ENCODE results near the gene ZNF782.
"Not testable (repeated sequence)": the region's sequence is repeated elsewhere in the genome, so short reads cannot be mapped to it uniquely, and the experiment has no call there.

ZNF782 gene

DNA sequence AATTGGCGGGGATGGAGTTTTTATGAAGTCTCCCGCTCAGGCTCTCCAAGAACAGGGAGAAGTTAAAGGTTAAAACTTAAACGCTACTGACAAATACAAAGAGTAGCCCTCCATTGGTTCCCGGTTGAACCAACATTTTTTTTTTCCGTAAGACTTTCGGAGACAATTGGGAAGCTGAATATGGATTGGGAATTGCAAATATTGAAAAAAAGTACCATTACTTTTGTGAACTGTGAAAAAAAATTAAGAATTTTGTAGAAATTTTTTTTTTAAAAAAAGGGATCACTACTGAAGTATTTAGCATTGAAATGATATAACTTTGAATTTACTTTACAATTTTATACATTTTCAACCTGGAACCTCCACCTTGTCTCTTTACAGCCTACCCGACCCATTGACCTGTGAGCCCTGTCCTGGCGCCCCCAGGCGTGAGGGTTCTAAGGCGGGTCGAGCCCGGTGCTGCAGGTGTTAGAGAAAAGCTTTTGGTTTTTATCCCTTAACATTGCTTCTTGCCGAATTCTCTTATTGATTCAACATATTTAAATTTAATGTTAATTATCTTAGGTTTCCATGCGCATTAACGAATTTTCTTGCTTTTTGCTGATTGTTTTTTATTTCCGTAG lies 448 bp upstream of the ZNF782 start:
- no peak for DNase-seq (ENCODE audit: low spot score)

DNA sequence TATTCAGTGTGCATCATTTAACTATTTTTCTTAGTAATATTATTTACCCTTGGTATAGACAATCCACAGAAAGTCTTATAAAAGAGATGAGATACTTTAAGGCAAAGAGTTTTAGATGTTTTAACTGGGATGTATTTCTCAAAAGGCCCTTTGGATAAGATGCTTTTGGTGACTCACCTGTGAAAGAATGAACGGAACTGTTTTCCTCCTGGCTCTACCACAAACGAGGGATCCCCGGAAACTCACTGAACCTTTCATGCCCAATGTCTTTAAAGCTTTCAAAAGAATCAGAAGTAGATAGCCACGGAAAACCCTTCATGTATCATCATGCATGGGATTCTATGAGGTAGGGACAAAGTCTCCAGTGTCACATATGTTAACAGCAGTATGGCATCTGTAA lies 1.6 kb downstream of the ZNF782 start:
- no peak for DNase-seq (ENCODE audit: low spot score)

- DNase-seq (ENCODE audit: low spot score), result no peak
These were observed 10.3 kb downstream of the ZNF782 start for GRCh38 chr9:96844040-96844439.

GRCh38 chr9:96818533-96818932 lies 35.8 kb downstream of the ZNF782 start:
- no peak for DNase-seq (ENCODE audit: low spot score)

DNA sequence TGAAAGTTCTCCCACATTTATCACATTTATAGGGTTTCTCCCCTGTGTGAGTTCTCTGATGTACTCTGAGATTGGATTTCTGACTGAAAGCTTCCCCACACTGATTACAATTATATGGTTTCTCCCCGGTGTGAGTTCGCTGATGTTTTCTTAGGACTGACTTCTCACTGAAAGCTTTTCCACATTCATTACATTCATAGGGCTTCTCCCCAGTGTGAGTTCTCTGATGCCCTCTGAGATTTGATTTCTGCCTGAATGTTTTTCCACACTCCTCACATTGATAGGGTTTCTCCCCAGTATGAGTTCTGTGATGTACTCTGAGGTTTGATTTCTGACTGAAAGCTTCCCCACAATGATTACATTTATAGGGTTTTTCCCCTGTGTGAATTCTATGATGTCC lies 36.3 kb downstream of the ZNF782 start:
- no peak for DNase-seq (ENCODE audit: low spot score)

DNA sequence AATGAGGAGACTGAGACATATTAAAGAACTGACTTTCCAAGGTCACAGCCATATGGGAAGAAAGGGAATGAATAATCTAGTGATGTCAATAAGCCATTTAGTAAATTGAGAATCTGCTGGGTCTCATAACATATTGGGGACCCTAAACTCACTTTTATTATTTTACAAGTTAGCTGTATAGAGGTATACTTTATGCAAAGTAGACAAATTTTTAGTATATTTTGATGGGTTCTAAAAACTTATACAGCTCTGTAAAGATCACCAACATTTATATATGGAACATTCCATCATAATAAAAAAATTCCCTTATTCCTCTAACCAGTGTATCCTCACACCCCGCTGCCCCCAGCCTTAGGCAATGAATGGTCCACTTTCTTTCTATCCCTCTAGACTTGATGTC lies 40.7 kb downstream of the ZNF782 start:
- no peak for DNase-seq (ENCODE audit: low spot score)

GRCh38 chr9:96798959-96799358 lies 55.4 kb downstream of the ZNF782 start:
- not testable (repeated sequence) for DNase-seq (ENCODE audit: low spot score)

DNA sequence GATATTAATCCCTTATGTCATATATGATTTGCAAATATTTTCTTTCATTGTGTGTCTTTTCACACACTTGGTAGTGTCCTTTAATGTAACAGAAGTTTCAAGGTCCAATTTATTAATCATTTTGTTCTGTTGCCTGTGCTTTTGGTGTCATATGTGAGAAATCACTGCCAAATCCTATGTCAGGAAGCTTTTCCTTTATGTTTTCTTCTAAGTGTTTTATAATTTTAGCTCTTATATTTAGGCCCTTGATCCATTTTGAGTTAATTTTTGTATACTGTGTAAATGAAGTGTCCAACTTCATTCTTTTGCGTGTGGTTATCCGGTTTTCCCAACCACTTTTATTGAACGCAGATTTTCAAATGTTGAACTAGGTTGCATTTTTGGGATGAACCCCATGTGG lies 70.3 kb downstream of the ZNF782 start:
- no peak for DNase-seq (ENCODE audit: low spot score)

DNA sequence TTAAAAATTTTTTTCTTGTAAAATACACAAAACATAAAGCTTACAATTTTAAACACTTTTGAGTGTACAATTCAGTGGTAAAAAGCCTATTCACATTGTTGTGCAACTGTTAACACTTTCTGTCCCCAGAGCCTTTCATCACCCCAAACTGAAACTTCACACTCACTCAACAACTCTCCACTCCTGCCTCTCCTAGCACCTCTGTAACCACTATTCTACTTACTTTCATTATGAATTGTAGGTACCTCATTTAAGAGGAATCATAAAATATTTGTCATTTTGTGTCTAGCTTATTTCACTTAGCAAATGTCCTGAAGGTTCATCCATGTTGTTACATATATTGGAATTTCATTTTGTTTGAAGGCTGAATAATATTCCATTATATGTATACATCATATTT lies 72.1 kb downstream of the ZNF782 start:
- DNase-seq (ENCODE audit: low spot score), result no peak

DNA sequence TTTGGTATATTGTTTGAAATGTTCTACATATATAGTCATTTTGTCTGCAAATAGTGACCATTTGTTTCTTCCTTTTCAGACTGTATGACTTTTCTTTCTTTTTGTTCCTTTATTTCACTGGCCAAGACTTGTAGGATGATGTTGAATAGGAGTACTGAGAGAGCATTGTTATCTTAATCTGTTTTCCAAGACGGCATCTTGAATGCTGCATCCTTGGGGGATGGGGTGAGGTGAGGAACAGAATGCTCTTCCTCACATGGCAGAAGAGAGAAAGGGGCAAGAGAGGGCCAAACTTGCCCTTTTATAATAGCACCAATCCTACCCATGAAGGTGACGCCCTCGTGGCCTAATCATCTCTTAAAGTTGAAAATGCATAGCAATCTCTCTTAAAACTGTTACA lies 72.8 kb downstream of the ZNF782 start:
- no peak for DNase-seq (ENCODE audit: low spot score)

GRCh38 chr9:96779089-96779488 lies 75.2 kb downstream of the ZNF782 start:
- DNase-seq (ENCODE audit: low spot score), result no peak

- DNase-seq (ENCODE audit: low spot score), result no peak
These were observed 76.9 kb downstream of the ZNF782 start for GRCh38 chr9:96777426-96777864.

GRCh38 chr9:96771124-96771523 lies 83.2 kb downstream of the ZNF782 start:
- no peak for DNase-seq (ENCODE audit: low spot score)

- no peak for DNase-seq (ENCODE audit: low spot score)
These were observed 84.3 kb downstream of the ZNF782 start for GRCh38 chr9:96769989-96770388.
